Measurements from ENCODE around the gene SPOCK1.

The SPOCK1 gene

GRCh38 chr5:137368651-137369050 lies 130.5 kb downstream of the SPOCK1 start:
- TF ChIP-seq CTCF (IDR thresholded peaks at IDR 0.05): no peak

GRCh38 chr5:137367951-137368350 lies 131.2 kb downstream of the SPOCK1 start:
- no peak for TF ChIP-seq CTCF (IDR thresholded peaks at IDR 0.05)

- no peak for TF ChIP-seq CTCF (IDR thresholded peaks at IDR 0.05)
These were observed 132.6 kb downstream of the SPOCK1 start for GRCh38 chr5:137366526-137366925.

GRCh38 chr5:137365126-137365865 lies 133.8 kb downstream of the SPOCK1 start:
- no peak for TF ChIP-seq CTCF (IDR thresholded peaks at IDR 0.05)

- TF ChIP-seq CTCF (IDR thresholded peaks at IDR 0.05): no peak
These were observed 137.8 kb downstream of the SPOCK1 start for GRCh38 chr5:137361280-137361679.

GRCh38 chr5:137360607-137361006 lies 138.5 kb downstream of the SPOCK1 start:
- no peak for TF ChIP-seq CTCF (IDR thresholded peaks at IDR 0.05)

GRCh38 chr5:137359941-137360340 lies 139.2 kb downstream of the SPOCK1 start:
- no peak for TF ChIP-seq CTCF (IDR thresholded peaks at IDR 0.05)

- no peak for TF ChIP-seq CTCF (IDR thresholded peaks at IDR 0.05)
These were observed 141.7 kb downstream of the SPOCK1 start for GRCh38 chr5:137357436-137357835.
